GM12891 (cell line): Measurements from ENCODE around the gene ZNF292.

Experiments used
- POLR2A ChIP-seq: IDR thresholded peaks from 2 replicates; pipeline ENCODE4 v1.6.1; 2011; ENCODE audit warnings: low read depth, low read length, control low read depth
- POLR2AphosphoS5 ChIP-seq: IDR thresholded peaks from 2 replicates; pipeline ENCODE4 v1.6.1; 2011; ENCODE audit warnings: low read depth, low read length, control low read depth
- TAF1 ChIP-seq: IDR thresholded peaks from 2 replicates; pipeline ENCODE4 v1.6.1; 2011; ENCODE audit warnings: low read depth, low read length, control low read depth

DNA sequence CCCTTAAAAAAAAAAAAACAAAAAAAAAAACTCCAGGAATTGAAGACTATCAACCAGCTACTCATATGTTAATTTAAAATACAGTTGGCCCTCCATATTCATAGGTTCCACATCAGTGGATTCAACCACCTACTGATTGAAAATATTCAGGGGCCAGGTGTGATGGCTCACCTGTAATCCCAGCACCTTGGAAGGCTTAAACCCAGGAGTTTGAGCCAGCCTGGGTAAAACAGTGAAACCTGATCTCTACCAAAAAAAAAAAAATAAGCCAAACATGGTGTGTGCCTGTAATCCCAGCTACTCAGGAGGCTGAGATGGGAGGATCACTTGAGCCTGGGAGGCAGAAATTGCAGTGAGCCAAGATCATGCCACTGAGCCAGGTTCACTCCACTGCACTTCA, 94.7 kb downstream of the ZNF292 start:
- no peak for TF ChIP-seq POLR2AphosphoS5
- TF ChIP-seq TAF1: no peak
- TF ChIP-seq POLR2A: no peak
